ENCODE data around the gene LRRC1. TPM values are rescaled to one million over a fixed set of nuclear protein-coding genes. Genes with fewer than 3 reads are reported as not detected.
A peak's percentile ranks its signal among the peaks of the same experiment; 100 is the strongest.

LRRC1 gene
- total and polyA plus RNA-seq, 9 donors: 6.4 to 11.7 (median 8.0) TPM

DNA sequence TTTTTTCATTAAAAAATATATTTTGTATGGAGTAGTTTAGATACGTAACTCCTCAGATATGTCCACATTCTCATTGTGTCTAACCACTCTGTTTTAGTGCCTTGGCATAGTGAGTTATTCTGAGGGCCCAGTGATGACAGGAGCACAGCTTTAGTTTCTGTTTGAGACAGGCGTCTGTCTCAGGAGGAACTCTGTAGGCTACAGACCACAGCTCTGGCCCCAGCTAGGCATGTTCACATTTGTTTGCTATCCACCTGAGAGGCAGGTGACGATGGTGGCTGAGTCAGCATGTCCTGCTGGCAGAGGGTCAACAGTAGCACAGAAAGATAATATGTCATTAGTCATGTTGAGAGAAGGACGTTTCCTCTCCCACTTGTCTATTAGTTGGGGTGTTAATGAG lies 16.3 kb downstream of the LRRC1 start:
- no peaks in the 10 kb centered on the region for H3K4me1 ChIP-seq (ENCODE audit: control insufficient read depth, insufficient read depth, low read length)
- no peaks in the 10 kb centered on the region for H3K9me3 ChIP-seq (replicated peaks; ENCODE audit: control insufficient read depth, low read depth, low read length)
- H3K36me3 ChIP-seq (ENCODE audit: control insufficient read depth, insufficient read depth, low read length): no peaks in the 10 kb centered on the region
- no peak overlapping the region for H3K27ac ChIP-seq (ENCODE audit: low read length)
- no peak overlapping the region for H3K4me3 ChIP-seq (ENCODE audit: low read length)
- WGBS (ENCODE audit: insufficient coverage): 69% methylated on average over 2 of the region's 4 CpGs
- no peak for DNase-seq
- no peaks in the 10 kb centered on the region for H3K27me3 ChIP-seq (ENCODE audit: control insufficient read depth, insufficient read depth, low read length)

DNA sequence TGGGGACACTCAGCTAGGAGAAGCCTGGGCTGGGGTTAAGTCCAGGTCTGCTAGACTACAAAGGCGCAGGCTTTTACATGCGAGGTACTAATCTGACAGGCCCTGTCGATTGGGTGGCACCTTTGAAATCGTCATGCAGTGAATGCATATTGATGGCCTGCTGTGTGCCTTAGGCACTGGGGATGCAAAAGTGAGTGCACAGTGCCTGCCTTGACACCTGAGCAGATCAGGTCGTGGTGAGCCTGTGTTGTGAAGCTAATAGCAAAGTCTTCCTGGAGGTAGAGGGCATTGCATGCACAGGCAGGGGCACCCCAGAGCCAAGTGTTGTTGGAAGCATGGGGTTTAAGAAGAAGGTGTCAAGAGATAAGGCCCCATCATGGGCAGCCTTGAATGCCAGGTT lies 16.9 kb downstream of the LRRC1 start:
- no peak for DNase-seq
- Histone ChIP-seq H3K4me3 (ENCODE audit: low read length) (no peak overlapping the region), H3K36me3 (ENCODE audit: control insufficient read depth, insufficient read depth, low read length) (no peaks in the 10 kb centered on the region), H3K27ac (ENCODE audit: low read length) (no peak overlapping the region), H3K9me3 (replicated peaks; ENCODE audit: control insufficient read depth, low read depth, low read length) (no peaks in the 10 kb centered on the region), H3K4me1 (ENCODE audit: control insufficient read depth, insufficient read depth, low read length) (no peaks in the 10 kb centered on the region), H3K27me3 (ENCODE audit: control insufficient read depth, insufficient read depth, low read length) (no peaks in the 10 kb centered on the region)
- WGBS (ENCODE audit: insufficient coverage): 63% methylated on average over 5 of the region's 5 CpGs

DNA sequence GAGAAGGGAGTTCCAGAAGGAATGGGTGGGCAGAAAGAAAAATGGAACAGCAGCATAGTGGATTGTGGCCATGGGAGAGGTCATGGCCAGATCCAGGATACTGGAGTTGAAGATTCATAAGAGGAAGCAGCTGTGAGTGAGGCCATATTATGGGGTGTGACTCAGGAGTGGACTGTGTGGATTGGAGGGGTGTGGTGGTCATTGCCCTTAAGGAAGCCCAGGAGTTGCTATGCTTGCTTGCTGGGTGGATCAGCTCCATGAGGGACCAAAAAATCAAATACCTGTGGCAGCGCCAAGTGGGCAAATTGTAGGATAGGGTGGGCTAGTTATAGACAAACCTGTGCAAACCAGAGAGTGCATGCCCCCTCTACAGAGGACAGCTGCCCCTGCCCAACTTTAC lies 18.3 kb downstream of the LRRC1 start:
- no peaks in the 10 kb centered on the region for H3K27me3 ChIP-seq (ENCODE audit: control insufficient read depth, insufficient read depth, low read length)
- no CpG with 5 or more reads among the region's 1 CpG for WGBS (ENCODE audit: insufficient coverage)
- H3K27ac ChIP-seq (ENCODE audit: low read length): no peak overlapping the region
- H3K9me3 ChIP-seq (replicated peaks; ENCODE audit: control insufficient read depth, low read depth, low read length): no peaks in the 10 kb centered on the region
- no peak for DNase-seq
- no peaks in the 10 kb centered on the region for H3K4me1 ChIP-seq (ENCODE audit: control insufficient read depth, insufficient read depth, low read length)
- H3K4me3 ChIP-seq (ENCODE audit: low read length): no peak overlapping the region
- H3K36me3 ChIP-seq (ENCODE audit: control insufficient read depth, insufficient read depth, low read length): no peaks in the 10 kb centered on the region

GRCh38 chr6:53813801-53814200 lies 19.0 kb downstream of the LRRC1 start:
- Histone ChIP-seq H3K27me3 (ENCODE audit: control insufficient read depth, insufficient read depth, low read length) (no peaks in the 10 kb centered on the region), H3K4me1 (ENCODE audit: control insufficient read depth, insufficient read depth, low read length) (no peaks in the 10 kb centered on the region), H3K9me3 (replicated peaks; ENCODE audit: control insufficient read depth, low read depth, low read length) (no peaks in the 10 kb centered on the region), H3K27ac (ENCODE audit: low read length) (no peak overlapping the region), H3K36me3 (ENCODE audit: control insufficient read depth, insufficient read depth, low read length) (no peaks in the 10 kb centered on the region), H3K4me3 (ENCODE audit: low read length) (no peak overlapping the region)
- no peak for DNase-seq
- no CpG with 5 or more reads among the region's 1 CpG for WGBS (ENCODE audit: insufficient coverage)

DNA sequence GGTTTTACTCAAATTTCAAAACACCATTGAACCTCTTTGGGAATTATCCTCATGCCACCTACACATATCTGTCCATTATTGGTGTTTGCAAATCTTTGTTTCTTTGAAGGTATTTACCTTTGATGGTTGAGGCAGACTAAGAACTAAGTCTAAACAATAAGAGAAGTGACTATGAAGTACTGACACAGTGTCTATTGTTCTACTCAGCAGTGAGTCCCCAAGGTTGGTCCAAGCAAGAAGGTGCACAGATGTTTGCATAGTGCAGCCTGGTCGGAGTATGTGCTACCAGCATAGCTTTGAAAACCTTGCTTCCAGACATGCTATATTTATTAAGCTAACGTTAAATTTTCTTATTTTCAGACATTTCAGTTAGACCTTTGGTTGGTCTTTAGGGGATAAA lies 19.5 kb downstream of the LRRC1 start:
- no peaks in the 10 kb centered on the region for H3K9me3 ChIP-seq (replicated peaks; ENCODE audit: control insufficient read depth, low read depth, low read length)
- H3K27me3 ChIP-seq (ENCODE audit: control insufficient read depth, insufficient read depth, low read length): no peaks in the 10 kb centered on the region
- H3K4me1 ChIP-seq (ENCODE audit: control insufficient read depth, insufficient read depth, low read length): no peaks in the 10 kb centered on the region
- DNase-seq: no peak
- no peaks in the 10 kb centered on the region for H3K36me3 ChIP-seq (ENCODE audit: control insufficient read depth, insufficient read depth, low read length)
- H3K4me3 ChIP-seq (ENCODE audit: low read length): no peak overlapping the region
- no peak overlapping the region for H3K27ac ChIP-seq (ENCODE audit: low read length)
- WGBS (ENCODE audit: insufficient coverage): no CpG with 5 or more reads among the region's 2 CpGs

DNA sequence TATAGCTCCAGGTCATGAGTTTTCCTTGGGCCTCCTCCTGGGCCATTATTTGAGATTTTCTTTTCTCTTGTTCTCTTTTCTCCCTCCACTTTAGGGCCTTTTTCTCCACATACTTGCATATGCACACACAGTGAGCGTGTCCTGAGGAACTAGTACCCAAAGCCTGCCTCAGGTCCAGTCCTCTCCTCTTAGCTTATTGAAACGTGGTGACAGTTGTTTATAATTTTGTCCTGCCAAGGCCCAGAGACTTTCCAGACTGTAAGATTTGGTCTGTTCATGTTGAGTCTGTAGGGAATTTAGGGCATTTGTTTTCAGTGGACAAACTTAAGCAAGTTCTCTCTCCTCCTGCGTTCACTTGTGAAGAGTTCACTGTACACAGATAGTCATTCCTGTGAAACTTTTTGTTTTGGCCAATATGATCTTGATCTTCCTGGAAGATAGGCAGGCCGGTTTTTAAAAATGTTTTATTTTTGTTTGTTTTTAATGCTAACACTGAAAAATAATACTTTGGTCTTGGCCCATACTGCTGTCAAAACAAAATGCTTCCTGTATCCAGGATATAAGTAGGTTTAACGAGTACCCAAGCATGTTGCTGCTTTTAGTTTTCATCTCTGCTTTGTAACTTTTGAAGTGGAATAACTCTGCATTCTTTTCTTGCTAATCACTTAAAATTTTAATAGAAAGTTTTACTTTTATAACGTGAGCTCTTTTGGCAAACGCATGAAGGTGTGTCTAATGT lies 20.7 kb downstream of the LRRC1 start:
- DNase-seq: no peak
- no peak overlapping the region for H3K27ac ChIP-seq (ENCODE audit: low read length)
- H3K27me3 ChIP-seq (ENCODE audit: control insufficient read depth, insufficient read depth, low read length): no peaks in the 10 kb centered on the region
- H3K4me3 ChIP-seq (ENCODE audit: low read length): no peak overlapping the region
- H3K4me1 ChIP-seq (ENCODE audit: control insufficient read depth, insufficient read depth, low read length): no peaks in the 10 kb centered on the region
- H3K9me3 ChIP-seq (replicated peaks; ENCODE audit: control insufficient read depth, low read depth, low read length): no peaks in the 10 kb centered on the region
- no peaks in the 10 kb centered on the region for H3K36me3 ChIP-seq (ENCODE audit: control insufficient read depth, insufficient read depth, low read length)
- WGBS (ENCODE audit: insufficient coverage): no CpG with 5 or more reads among the region's 7 CpGs

GRCh38 chr6:53818858-53819609 lies 24.2 kb downstream of the LRRC1 start:
- Histone ChIP-seq H3K27me3 (ENCODE audit: control insufficient read depth, insufficient read depth, low read length) (no peaks in the 10 kb centered on the region), H3K4me3 (ENCODE audit: low read length) (no peak overlapping the region), H3K4me1 (ENCODE audit: control insufficient read depth, insufficient read depth, low read length) (peaks cover 6% of the 10 kb centered on the region), H3K27ac (ENCODE audit: low read length) (no peak overlapping the region), H3K9me3 (replicated peaks; ENCODE audit: control insufficient read depth, low read depth, low read length) (no peaks in the 10 kb centered on the region), H3K36me3 (ENCODE audit: control insufficient read depth, insufficient read depth, low read length) (no peaks in the 10 kb centered on the region)
- DNase-seq: no peak
- 75% methylated on average over 1 of the region's 3 CpGs for WGBS (ENCODE audit: insufficient coverage)

GRCh38 chr6:53822401-53823125 lies 27.8 kb downstream of the LRRC1 start:
- 0% methylated on average over 3 of the region's 10 CpGs for WGBS (ENCODE audit: insufficient coverage)
- DNase-seq: peak; percentile 78
- H3K27ac ChIP-seq (ENCODE audit: low read length): peak overlapping the region; percentile 53
- no peaks in the 10 kb centered on the region for H3K36me3 ChIP-seq (ENCODE audit: control insufficient read depth, insufficient read depth, low read length)
- H3K9me3 ChIP-seq (replicated peaks; ENCODE audit: control insufficient read depth, low read depth, low read length): no peaks in the 10 kb centered on the region
- no peaks in the 10 kb centered on the region for H3K27me3 ChIP-seq (ENCODE audit: control insufficient read depth, insufficient read depth, low read length)
- H3K4me3 ChIP-seq (ENCODE audit: low read length): no peak overlapping the region
- H3K4me1 ChIP-seq (ENCODE audit: control insufficient read depth, insufficient read depth, low read length): peaks cover 6% of the 10 kb centered on the region

- no peak overlapping the region for H3K4me3 ChIP-seq (ENCODE audit: low read length)
- no peaks in the 10 kb centered on the region for H3K36me3 ChIP-seq (ENCODE audit: control insufficient read depth, insufficient read depth, low read length)
- no CpG with 5 or more reads among the region's 1 CpG for WGBS (ENCODE audit: insufficient coverage)
- H3K27ac ChIP-seq (ENCODE audit: low read length): no peak overlapping the region
- peaks cover 6% of the 10 kb centered on the region for H3K4me1 ChIP-seq (ENCODE audit: control insufficient read depth, insufficient read depth, low read length)
- H3K9me3 ChIP-seq (replicated peaks; ENCODE audit: control insufficient read depth, low read depth, low read length): no peaks in the 10 kb centered on the region
- no peak for DNase-seq
- H3K27me3 ChIP-seq (ENCODE audit: control insufficient read depth, insufficient read depth, low read length): no peaks in the 10 kb centered on the region
These were observed 29.9 kb downstream of the LRRC1 start for GRCh38 chr6:53824714-53825113.

All from muscle of leg (tissue), 11 donors.